Liver (tissue), 3 donors: Measurements from ENCODE around the gene MAPK7.

ENCODE experiments used
- EGR1 ChIP-seq, 2 donors: IDR thresholded peaks; 2 replicates each; pipeline ENCODE4 v1.6.1; 2016 to 2018; ENCODE audit warnings: antibody characterized with exemption in 2 of 2, low read depth in 2 of 2
- FOXA1 ChIP-seq: IDR thresholded peaks from 2 replicates; pipeline ENCODE4 v1.6.1; 2016; ENCODE audit warnings: antibody characterized with exemption
- GABPA ChIP-seq, 2 donors: IDR thresholded peaks in 1 of 2; conservative IDR thresholded peaks in 1 of 2; 2 replicates each; pipeline ENCODE4 v1.6.1; 2016; ENCODE audit warnings: antibody characterized with exemption in 2 of 2, mild to moderate bottlenecking in 1 of 2, moderate library complexity in 1 of 2
- HNF4A ChIP-seq, 2 donors: conservative IDR thresholded peaks; 2 replicates each; pipeline ENCODE4 v1.6.1; 2016; ENCODE audit warnings: antibody characterized with exemption in 2 of 2, mild to moderate bottlenecking in 2 of 2
- JUND ChIP-seq, 2 donors: IDR thresholded peaks; 2 replicates each; pipeline ENCODE4 v1.6.1; 2016; ENCODE audit warnings: antibody characterized with exemption in 2 of 2
- RAD21 ChIP-seq, 2 donors: IDR thresholded peaks; 2 replicates each; pipeline ENCODE4 v1.6.1; 2016; ENCODE audit warnings: antibody characterized with exemption in 2 of 2, mild to moderate bottlenecking in 2 of 2
- TAF1 ChIP-seq: conservative IDR thresholded peaks from 2 replicates; pipeline ENCODE4 v1.6.1; 2016; ENCODE audit warnings: antibody characterized with exemption, mild to moderate bottlenecking
- YY1 ChIP-seq: IDR thresholded peaks from 2 replicates; pipeline ENCODE4 v1.6.1; 2016; ENCODE audit warnings: antibody characterized with exemption, mild to moderate bottlenecking
- TF ChIP-seq, protein P1 (sequence below): fragments of 150-350 bp; IDR thresholded peaks from 2 replicates; pipeline ENCODE4 v1.5.1; 2017; ENCODE audit warnings: improper control_type of control experiment, low read depth, low read length; ENCODE audit not compliant: missing input control
- TF ChIP-seq, protein P2 (sequence below): IDR thresholded peaks from 2 replicates; pipeline ENCODE4 v1.6.1; 2016; ENCODE audit warnings: antibody characterized with exemption, mild to moderate bottlenecking
- TF ChIP-seq, protein P3 (sequence below): IDR thresholded peaks from 2 replicates; pipeline ENCODE4 v1.6.1; 2016; ENCODE audit warnings: antibody characterized with exemption
- TF ChIP-seq, protein P4 (sequence below): IDR thresholded peaks from 2 replicates; pipeline ENCODE4 v1.6.1; 2016; ENCODE audit warnings: antibody characterized with exemption
- donor health status: healthy.
- donor health status: healthy.

DNA sequence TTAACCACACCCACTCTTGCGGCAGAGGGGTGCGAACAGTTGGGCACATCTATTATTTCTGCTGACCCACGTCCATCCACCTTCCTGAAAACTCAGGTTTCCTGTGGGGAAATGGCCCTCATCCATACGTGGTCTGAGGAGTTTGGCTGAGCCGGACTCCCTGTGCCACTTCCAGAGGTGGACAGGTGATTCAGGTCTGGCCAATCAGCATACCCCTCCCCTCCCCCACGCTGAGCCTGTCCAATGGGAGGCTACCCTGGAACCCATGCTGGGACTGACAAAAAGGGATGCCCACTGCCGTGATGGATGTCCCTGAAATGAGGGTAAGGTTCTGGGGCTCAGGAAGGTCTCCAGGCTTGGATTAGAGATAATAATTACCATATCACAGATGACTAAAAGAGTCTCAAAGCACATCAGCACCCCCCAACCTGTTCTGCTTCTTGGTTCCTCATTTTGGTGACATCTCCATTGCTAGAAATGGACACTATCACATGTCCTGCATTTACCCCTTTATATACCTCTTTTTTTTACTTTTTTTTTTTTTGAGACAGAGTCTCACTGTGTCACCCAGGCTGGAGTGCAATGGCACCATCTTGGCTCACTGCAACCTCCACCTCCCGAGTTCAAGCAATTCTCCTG is 5.3 kb upstream of the MAPK7 start:
- TF ChIP-seq, protein P1, sequence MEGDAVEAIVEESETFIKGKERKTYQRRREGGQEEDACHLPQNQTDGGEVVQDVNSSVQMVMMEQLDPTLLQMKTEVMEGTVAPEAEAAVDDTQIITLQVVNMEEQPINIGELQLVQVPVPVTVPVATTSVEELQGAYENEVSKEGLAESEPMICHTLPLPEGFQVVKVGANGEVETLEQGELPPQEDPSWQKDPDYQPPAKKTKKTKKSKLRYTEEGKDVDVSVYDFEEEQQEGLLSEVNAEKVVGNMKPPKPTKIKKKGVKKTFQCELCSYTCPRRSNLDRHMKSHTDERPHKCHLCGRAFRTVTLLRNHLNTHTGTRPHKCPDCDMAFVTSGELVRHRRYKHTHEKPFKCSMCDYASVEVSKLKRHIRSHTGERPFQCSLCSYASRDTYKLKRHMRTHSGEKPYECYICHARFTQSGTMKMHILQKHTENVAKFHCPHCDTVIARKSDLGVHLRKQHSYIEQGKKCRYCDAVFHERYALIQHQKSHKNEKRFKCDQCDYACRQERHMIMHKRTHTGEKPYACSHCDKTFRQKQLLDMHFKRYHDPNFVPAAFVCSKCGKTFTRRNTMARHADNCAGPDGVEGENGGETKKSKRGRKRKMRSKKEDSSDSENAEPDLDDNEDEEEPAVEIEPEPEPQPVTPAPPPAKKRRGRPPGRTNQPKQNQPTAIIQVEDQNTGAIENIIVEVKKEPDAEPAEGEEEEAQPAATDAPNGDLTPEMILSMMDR = no peak
- TF ChIP-seq YY1 (no peak), HNF4A (conservative IDR thresholded peaks at IDR 0.05) (no peak), EGR1 (IDR thresholded peaks at IDR 0.05; ENCODE audit: low read depth in 2 of 2) (no peak), JUND (IDR thresholded peaks at IDR 0.05) (no peak), FOXA1 (no peak), RAD21 (IDR thresholded peaks at IDR 0.05) (no peak), TAF1 (no peak), GABPA (IDR thresholded peaks at IDR 0.05 in 1 of 2, conservative IDR thresholded peaks at IDR 0.05 in 1 of 2) (no peak)
- TF ChIP-seq, protein P2, sequence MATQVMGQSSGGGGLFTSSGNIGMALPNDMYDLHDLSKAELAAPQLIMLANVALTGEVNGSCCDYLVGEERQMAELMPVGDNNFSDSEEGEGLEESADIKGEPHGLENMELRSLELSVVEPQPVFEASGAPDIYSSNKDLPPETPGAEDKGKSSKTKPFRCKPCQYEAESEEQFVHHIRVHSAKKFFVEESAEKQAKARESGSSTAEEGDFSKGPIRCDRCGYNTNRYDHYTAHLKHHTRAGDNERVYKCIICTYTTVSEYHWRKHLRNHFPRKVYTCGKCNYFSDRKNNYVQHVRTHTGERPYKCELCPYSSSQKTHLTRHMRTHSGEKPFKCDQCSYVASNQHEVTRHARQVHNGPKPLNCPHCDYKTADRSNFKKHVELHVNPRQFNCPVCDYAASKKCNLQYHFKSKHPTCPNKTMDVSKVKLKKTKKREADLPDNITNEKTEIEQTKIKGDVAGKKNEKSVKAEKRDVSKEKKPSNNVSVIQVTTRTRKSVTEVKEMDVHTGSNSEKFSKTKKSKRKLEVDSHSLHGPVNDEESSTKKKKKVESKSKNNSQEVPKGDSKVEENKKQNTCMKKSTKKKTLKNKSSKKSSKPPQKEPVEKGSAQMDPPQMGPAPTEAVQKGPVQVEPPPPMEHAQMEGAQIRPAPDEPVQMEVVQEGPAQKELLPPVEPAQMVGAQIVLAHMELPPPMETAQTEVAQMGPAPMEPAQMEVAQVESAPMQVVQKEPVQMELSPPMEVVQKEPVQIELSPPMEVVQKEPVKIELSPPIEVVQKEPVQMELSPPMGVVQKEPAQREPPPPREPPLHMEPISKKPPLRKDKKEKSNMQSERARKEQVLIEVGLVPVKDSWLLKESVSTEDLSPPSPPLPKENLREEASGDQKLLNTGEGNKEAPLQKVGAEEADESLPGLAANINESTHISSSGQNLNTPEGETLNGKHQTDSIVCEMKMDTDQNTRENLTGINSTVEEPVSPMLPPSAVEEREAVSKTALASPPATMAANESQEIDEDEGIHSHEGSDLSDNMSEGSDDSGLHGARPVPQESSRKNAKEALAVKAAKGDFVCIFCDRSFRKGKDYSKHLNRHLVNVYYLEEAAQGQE = no peak
- TF ChIP-seq, protein P3, sequence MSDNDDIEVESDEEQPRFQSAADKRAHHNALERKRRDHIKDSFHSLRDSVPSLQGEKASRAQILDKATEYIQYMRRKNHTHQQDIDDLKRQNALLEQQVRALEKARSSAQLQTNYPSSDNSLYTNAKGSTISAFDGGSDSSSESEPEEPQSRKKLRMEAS = no peak
- TF ChIP-seq, protein P4, sequence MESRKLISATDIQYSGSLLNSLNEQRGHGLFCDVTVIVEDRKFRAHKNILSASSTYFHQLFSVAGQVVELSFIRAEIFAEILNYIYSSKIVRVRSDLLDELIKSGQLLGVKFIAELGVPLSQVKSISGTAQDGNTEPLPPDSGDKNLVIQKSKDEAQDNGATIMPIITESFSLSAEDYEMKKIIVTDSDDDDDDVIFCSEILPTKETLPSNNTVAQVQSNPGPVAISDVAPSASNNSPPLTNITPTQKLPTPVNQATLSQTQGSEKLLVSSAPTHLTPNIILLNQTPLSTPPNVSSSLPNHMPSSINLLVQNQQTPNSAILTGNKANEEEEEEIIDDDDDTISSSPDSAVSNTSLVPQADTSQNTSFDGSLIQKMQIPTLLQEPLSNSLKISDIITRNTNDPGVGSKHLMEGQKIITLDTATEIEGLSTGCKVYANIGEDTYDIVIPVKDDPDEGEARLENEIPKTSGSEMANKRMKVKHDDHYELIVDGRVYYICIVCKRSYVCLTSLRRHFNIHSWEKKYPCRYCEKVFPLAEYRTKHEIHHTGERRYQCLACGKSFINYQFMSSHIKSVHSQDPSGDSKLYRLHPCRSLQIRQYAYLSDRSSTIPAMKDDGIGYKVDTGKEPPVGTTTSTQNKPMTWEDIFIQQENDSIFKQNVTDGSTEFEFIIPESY = no peak
